Upper lobe of left lung (tissue), 6 donors: ENCODE data around the gene CUTC. TPM values are rescaled to one million over a fixed set of nuclear protein-coding genes. Genes with fewer than 3 reads are reported as not detected.

Experiments used
- ATAC-seq, 2 donors: fragments of 200-7000 bp; cut with Tn5 transposase; one replicate each; pipeline ENCODE4 v1.9.1; 2022; ENCODE audit warnings: mild to moderate bottlenecking in 2 of 2, moderate library complexity in 2 of 2; ENCODE audit not compliant: low FRiP score in 2 of 2
- DNase-seq, 2 donors: peaks; one replicate each; pipeline ENCODE4 v3.0.0-alpha.2; 2019 to 2020
- H3K27ac ChIP-seq, 4 donors: fragments of 200-600 bp; sonication (generic); one replicate each; pipeline ENCODE4 v1.5.1; 2016 to 2019
- H3K27me3 ChIP-seq, 4 donors: fragments of 200-600 bp; sonication (generic); one replicate each; pipeline ENCODE4 v1.5.1; 2017 to 2019
- H3K36me3 ChIP-seq, 4 donors: fragments of 200-600 bp; sonication (generic); one replicate each; pipeline ENCODE4 v1.5.1; 2016 to 2019
- H3K4me1 ChIP-seq, 4 donors: fragments of 200-600 bp; sonication (generic); one replicate each; pipeline ENCODE4 v1.5.1; 2018 to 2019
- H3K4me3 ChIP-seq, 4 donors: fragments of 200-600 bp; sonication (generic); one replicate each; pipeline ENCODE4 v1.5.1; 2017 to 2019; ENCODE audit warnings: mild to moderate bottlenecking in 2 of 4, moderate library complexity in 1 of 4
- H3K9me3 ChIP-seq, 4 donors: fragments of 200-600 bp; sonication (generic); one replicate each; pipeline ENCODE4 v1.5.1; 2018 to 2019
- CTCF ChIP-seq, 6 experiments: fragments of 450-650 bp in 4 of 6; fragments of 200-600 bp in 2 of 6; sonication (generic) in 2 of 6; IDR thresholded peaks; one replicate each; pipeline ENCODE4 v1.5.1; 2016 to 2019; ENCODE audit warnings: antibody characterized with exemption in 6 of 6
- EP300 ChIP-seq, 4 donors: sonication (generic); formaldehyde crosslinking; IDR thresholded peaks; one replicate each; pipeline ENCODE4 v1.5.1; 2017; ENCODE audit warnings: antibody characterized with exemption in 4 of 4, control low read depth in 2 of 4
- POLR2A ChIP-seq, 4 donors: fragments of 450-650 bp; IDR thresholded peaks; one replicate each; pipeline ENCODE4 v1.5.1; 2016 to 2017; ENCODE audit warnings: antibody characterized with exemption in 4 of 4, mild to moderate bottlenecking in 2 of 4
- POLR2AphosphoS5 ChIP-seq, 2 donors: sonication (generic); formaldehyde crosslinking; IDR thresholded peaks; one replicate each; pipeline ENCODE4 v1.5.1; 2017; ENCODE audit warnings: antibody characterized with exemption in 2 of 2
- WGBS, 2 donors: methylation state at CpG; one replicate each; pipeline ENCODE4 v1.1.5; 2017 to 2018; 5-methylcytosine and 5-hydroxymethylcytosine counted together
- total RNA-seq, 6 donors: library from RNA; depleted of rRNA in 4 of 6; stranded (reverse); fragments of >200 nt in 4 of 6; gene quantifications; one replicate each; pipeline versions ENCODE4 v1.1.0 to v1.2.1, GENCODE V29; 2016 to 2021
- donor health status: DM: no; HTN: no; CAD: no; lungs with moderate emphysema.
- donor health status: DM: no; HTN: yes; CAD: no; lungs with severe emphysema.

Gene CUTC
- total RNA-seq, 6 donors from 2014 or later = 10.7 to 35.6 (median 15.8) TPM

GRCh38 chr10:99784016-99784726, 52.1 kb downstream of the CUTC start:
- ATAC-seq (no peak), DNase-seq (no peak)
- Histone ChIP-seq H3K36me3 (no peaks in the 10 kb centered on the region), H3K4me1 (peaks cover 3 to 5% (median 4%) of the 10 kb centered on the region in 4 donors), H3K27me3 (no peaks in the 10 kb centered on the region), H3K27ac (no peak overlapping the region), H3K4me3 (no peak overlapping the region), H3K9me3 (no peaks in the 10 kb centered on the region)
- no peak for TF ChIP-seq CTCF (IDR thresholded peaks at IDR 0.05)
- no peak for TF ChIP-seq POLR2A (IDR thresholded peaks at IDR 0.05)
- TF ChIP-seq EP300 (IDR thresholded peaks at IDR 0.05) = no peak
- no peak for TF ChIP-seq POLR2AphosphoS5 (IDR thresholded peaks at IDR 0.05)
- WGBS, 2 donors = 73 to 77% methylated on average over 7 of the region's 7 CpGs

- no peaks in the 10 kb centered on the region for H3K27me3 ChIP-seq
- H3K27ac ChIP-seq = no peak overlapping the region
- H3K36me3 ChIP-seq = no peaks in the 10 kb centered on the region
- H3K9me3 ChIP-seq = no peaks in the 10 kb centered on the region
- no peaks in the 10 kb centered on the region for H3K4me1 ChIP-seq
- TF ChIP-seq EP300 (IDR thresholded peaks at IDR 0.05) (no peak), POLR2AphosphoS5 (IDR thresholded peaks at IDR 0.05) (no peak), POLR2A (IDR thresholded peaks at IDR 0.05) (no peak), CTCF (IDR thresholded peaks at IDR 0.05) (no peak)
- 89 to 91% methylated on average over 6 of the region's 6 CpGs for WGBS, 2 donors
- H3K4me3 ChIP-seq = no peak overlapping the region
- DNase-seq (no peak), ATAC-seq (no peak)
Measured at GRCh38 chr10:99784727-99785441, 52.9 kb downstream of the CUTC start.

- WGBS, 2 donors = 89 to 90% methylated on average over 6 of the region's 6 CpGs
- no peaks in the 10 kb centered on the region for H3K36me3 ChIP-seq
Measured at GRCh38 chr10:99785646-99786045, 53.6 kb downstream of the CUTC start.

GRCh38 chr10:99787311-99787710, 55.3 kb downstream of the CUTC start:
- DNase-seq (no peak), ATAC-seq (no peak)
- no peak overlapping the region for H3K4me3 ChIP-seq
- no peaks in the 10 kb centered on the region for H3K36me3 ChIP-seq
- no peaks in the 10 kb centered on the region for H3K4me1 ChIP-seq
- TF ChIP-seq POLR2AphosphoS5 (IDR thresholded peaks at IDR 0.05) (no peak), POLR2A (IDR thresholded peaks at IDR 0.05) (no peak), CTCF (IDR thresholded peaks at IDR 0.05) (no peak), EP300 (IDR thresholded peaks at IDR 0.05) (no peak)
- H3K9me3 ChIP-seq = no peaks in the 10 kb centered on the region
- 53 to 76% methylated on average over 5 of the region's 5 CpGs for WGBS, 2 donors
- H3K27ac ChIP-seq = no peak overlapping the region
- H3K27me3 ChIP-seq = no peaks in the 10 kb centered on the region

More at GRCh38 chr10:99785646-99786045, 53.6 kb downstream of the CUTC start:
- no peaks in the 10 kb centered on the region for H3K27me3 ChIP-seq
- TF ChIP-seq EP300 (IDR thresholded peaks at IDR 0.05) = no peak
- TF ChIP-seq POLR2A (IDR thresholded peaks at IDR 0.05) = no peak
- TF ChIP-seq CTCF (IDR thresholded peaks at IDR 0.05) = no peak
- TF ChIP-seq POLR2AphosphoS5 (IDR thresholded peaks at IDR 0.05) = no peak
- H3K9me3 ChIP-seq = no peaks in the 10 kb centered on the region
- H3K27ac ChIP-seq = no peak overlapping the region
- DNase-seq (no peak), ATAC-seq (no peak)
- no peak overlapping the region for H3K4me3 ChIP-seq
- no peaks in the 10 kb centered on the region for H3K4me1 ChIP-seq
